SK-N-SH (cell line): ENCODE data around the gene SPDEF. TPM values are rescaled to one million over a fixed set of nuclear protein-coding genes. Genes with fewer than 3 reads are reported as not detected.

Experiments
- CTCF ChIA-PET: fragments of 300-600, 350-600 bp; formaldehyde crosslinking; extraction: SDS; loops from one replicate; lab custom pipeline; 2021; lab: Yijun Ruan, JAX
- POLR2A ChIA-PET: fragments of 350-600 bp; sonication (Branson Sonifier 250); formaldehyde crosslinking; extraction: SDS; loops from one replicate; lab custom pipeline; 2020; ENCODE audit warnings: antibody characterized with exemption, inconsistent platforms; lab: Yijun Ruan, JAX
- DNase-seq: peaks from one replicate; pipeline ENCODE4 v3.0.0; 2012
- H2AFZ ChIP-seq: fragments of 200-600 bp; sonication (generic); 2 replicates; pipeline ENCODE4 v1.8.1; 2016; ENCODE audit warnings: antibody characterized with exemption, mild to moderate bottlenecking, low read depth
- H3F3A ChIP-seq: fragments of 200-600 bp; sonication (generic); replicated peaks from 2 replicates; pipeline ENCODE3; 2016; ENCODE audit warnings: antibody characterized with exemption, mild to moderate bottlenecking; ENCODE audit not compliant: insufficient read depth
- H3K27ac ChIP-seq, 2 experiments: fragments of 200-500 bp in 1 of 2; fragments of 200-600 bp in 1 of 2; sonication (Bioruptor generic) in 1 of 2; sonication (generic), shearing (Covaris generic) in 1 of 2; 2 replicates each; pipeline versions ENCODE4 v1.5.1 to v1.6.1; 2014 to 2016; ENCODE audit warnings: low read depth in 2 of 2, inconsistent platforms in 1 of 2, low read length in 1 of 2, mild to moderate bottlenecking in 1 of 2, mixed read lengths in 1 of 2
- H3K27me3 ChIP-seq: fragments of 200-600 bp; sonication (generic), shearing (Covaris generic); 2 replicates; pipeline ENCODE4 v1.6.1; 2016; ENCODE audit warnings: mixed run types; ENCODE audit not compliant: insufficient read depth
- H3K36me3 ChIP-seq, 2 experiments: fragments of 200-500 bp in 1 of 2; fragments of 200-600 bp in 1 of 2; sonication (Bioruptor generic) in 1 of 2; sonication (generic) in 1 of 2; replicated peaks in 1 of 2; 2 replicates each; pipeline versions ENCODE3 to v1.5.1; 2014 to 2016; ENCODE audit warnings: low read length in 1 of 2, mild to moderate bottlenecking in 1 of 2; ENCODE audit not compliant: insufficient read depth in 2 of 2, control insufficient read depth in 1 of 2
- H3K4me1 ChIP-seq, 2 experiments: fragments of 200-500 bp in 1 of 2; fragments of 200-600 bp in 1 of 2; sonication (Bioruptor generic) in 1 of 2; sonication (generic), shearing (Covaris generic) in 1 of 2; 2 replicates each; pipeline versions ENCODE4 v1.5.1 to v1.6.1; 2014 to 2016; ENCODE audit warnings: low read depth in 1 of 2, low read length in 1 of 2, mixed run types in 1 of 2; ENCODE audit not compliant: insufficient read depth in 2 of 2, control insufficient read depth in 1 of 2
- H3K4me2 ChIP-seq: fragments of 200-600 bp; sonication (generic), shearing (Covaris generic); 2 replicates; pipeline ENCODE4 v1.6.1; 2017; ENCODE audit warnings: mixed run types
- H3K4me3 ChIP-seq, 2 experiments: fragments of 200-500 bp in 1 of 2; fragments of 200-600 bp in 1 of 2; sonication (Bioruptor generic) in 1 of 2; sonication (generic), shearing (Covaris generic) in 1 of 2; 2 replicates each; pipeline versions ENCODE4 v1.5.1 to v1.8.1; 2014 to 2016; ENCODE audit warnings: low read depth in 2 of 2, inconsistent platforms in 1 of 2, low read length in 1 of 2, mild to moderate bottlenecking in 1 of 2, mixed read lengths in 1 of 2, moderate library complexity in 1 of 2
- H3K79me2 ChIP-seq: fragments of 200-600 bp; sonication (generic); 2 replicates; pipeline ENCODE4 v1.8.1; 2017; ENCODE audit warnings: mild to moderate bottlenecking; ENCODE audit not compliant: insufficient read depth
- H3K9ac ChIP-seq: fragments of 200-600 bp; sonication (generic); 2 replicates; pipeline ENCODE4 v1.6.1; 2017; ENCODE audit warnings: mixed run types
- H3K9me2 ChIP-seq: fragments of 200-600 bp; sonication (generic); 2 replicates; pipeline ENCODE4 v1.6.1; 2017; ENCODE audit warnings: mixed run types
- H3K9me3 ChIP-seq: fragments of 200-600 bp; sonication (generic); 2 replicates; pipeline ENCODE4 v1.6.1; 2017; ENCODE audit warnings: mixed run types, mild to moderate bottlenecking, moderate library complexity
- H4K20me1 ChIP-seq: fragments of 200-600 bp; sonication (generic); 2 replicates; pipeline ENCODE4 v1.6.1; 2017; ENCODE audit warnings: mild to moderate bottlenecking, mixed run types; ENCODE audit not compliant: insufficient read depth
- CHD2 ChIP-seq: fragments of 150-350 bp; IDR thresholded peaks from 2 replicates; pipeline ENCODE4 v1.6.1; 2018; ENCODE audit warnings: low read length; ENCODE audit not compliant: partially characterized antibody
- FOXJ3 ChIP-seq: sonication (generic); formaldehyde crosslinking; IDR thresholded peaks from 2 replicates; pipeline ENCODE4 v1.5.1; 2020; ENCODE audit warnings: mild to moderate bottlenecking, missing genetic modification reagents
- FOXM1 ChIP-seq: IDR thresholded peaks from 2 replicates; pipeline ENCODE4 v1.4.0; 2012; ENCODE audit warnings: low read depth, mild to moderate bottlenecking
- JUND ChIP-seq: IDR thresholded peaks from 2 replicates; pipeline ENCODE4 v1.4.0; 2012
- MXI1 ChIP-seq: IDR thresholded peaks from 2 replicates; pipeline ENCODE4 v1.6.1; 2012; ENCODE audit warnings: mild to moderate bottlenecking, low read depth, low read length, improper control_type of control experiment
- NFIC ChIP-seq: IDR thresholded peaks from 2 replicates; pipeline ENCODE4 v1.4.0; 2012; ENCODE audit warnings: borderline replicate concordance
- POLR2AphosphoS5 ChIP-seq: IDR thresholded peaks from 2 replicates; pipeline ENCODE4 v1.6.1; 2012; ENCODE audit warnings: low read depth, low read length
- RAD21 ChIP-seq: IDR thresholded peaks from 2 replicates; pipeline ENCODE4 v1.6.1; 2012; ENCODE audit warnings: mild to moderate bottlenecking, low read length
- RCOR1 ChIP-seq: fragments of 150-350 bp; IDR thresholded peaks from 2 replicates; pipeline ENCODE4 v1.6.1; 2017; ENCODE audit warnings: antibody characterized with exemption, low read length
- RXRA ChIP-seq: IDR thresholded peaks from 2 replicates; pipeline ENCODE4 v1.4.0; 2012; ENCODE audit warnings: low read depth, mild to moderate bottlenecking, borderline replicate concordance
- SMC3 ChIP-seq: IDR thresholded peaks from 2 replicates; pipeline ENCODE4 v1.6.1; 2012; ENCODE audit warnings: low read depth, low read length, improper control_type of control experiment
- TAF1 ChIP-seq: IDR thresholded peaks from 2 replicates; pipeline ENCODE4 v1.6.1; 2012; ENCODE audit warnings: low read depth, mild to moderate bottlenecking, low read length, moderate library complexity, borderline replicate concordance
- TCF12 ChIP-seq: IDR thresholded peaks from 2 replicates; pipeline ENCODE4 v1.4.0; 2012
- TEAD4 ChIP-seq: IDR thresholded peaks from 2 replicates; pipeline ENCODE4 v1.4.0; 2012; ENCODE audit warnings: mild to moderate bottlenecking, borderline replicate concordance; ENCODE audit not compliant: insufficient read depth
- WGBS: methylation state at CpG from one replicate; pipeline ENCODE4 v1.1.6; 2017; ENCODE audit warnings: low lambda C conversion rate; 5-methylcytosine and 5-hydroxymethylcytosine counted together
- polyA plus RNA-seq, 3 experiments: library from polyadenylated mRNA; depleted of rRNA; stranded (reverse); fragments of >200 nt; gene quantifications; 2 replicates each; pipeline ENCODE4 v1.2.3, GENCODE V29; 2012
- TF ChIP-seq, protein P1 (sequence below): fragments of 200-600 bp; sonication (generic); IDR thresholded peaks from 2 replicates; pipeline ENCODE4 v1.6.1; 2017; ENCODE audit warnings: antibody characterized with exemption, mild to moderate bottlenecking, moderate library complexity
- TF ChIP-seq, protein P2 (sequence below): IDR thresholded peaks from 2 replicates; pipeline ENCODE4 v1.4.0; 2012; ENCODE audit warnings: low read depth, borderline replicate concordance
- TF ChIP-seq, protein P3 (sequence below): IDR thresholded peaks from 2 replicates; pipeline ENCODE4 v1.4.0; 2012; ENCODE audit warnings: low read depth

Gene SPDEF
- polyA plus RNA-seq, 1 of the 3 experiments (the other 2 are of a cell fraction) = 0.10 TPM

DNA sequence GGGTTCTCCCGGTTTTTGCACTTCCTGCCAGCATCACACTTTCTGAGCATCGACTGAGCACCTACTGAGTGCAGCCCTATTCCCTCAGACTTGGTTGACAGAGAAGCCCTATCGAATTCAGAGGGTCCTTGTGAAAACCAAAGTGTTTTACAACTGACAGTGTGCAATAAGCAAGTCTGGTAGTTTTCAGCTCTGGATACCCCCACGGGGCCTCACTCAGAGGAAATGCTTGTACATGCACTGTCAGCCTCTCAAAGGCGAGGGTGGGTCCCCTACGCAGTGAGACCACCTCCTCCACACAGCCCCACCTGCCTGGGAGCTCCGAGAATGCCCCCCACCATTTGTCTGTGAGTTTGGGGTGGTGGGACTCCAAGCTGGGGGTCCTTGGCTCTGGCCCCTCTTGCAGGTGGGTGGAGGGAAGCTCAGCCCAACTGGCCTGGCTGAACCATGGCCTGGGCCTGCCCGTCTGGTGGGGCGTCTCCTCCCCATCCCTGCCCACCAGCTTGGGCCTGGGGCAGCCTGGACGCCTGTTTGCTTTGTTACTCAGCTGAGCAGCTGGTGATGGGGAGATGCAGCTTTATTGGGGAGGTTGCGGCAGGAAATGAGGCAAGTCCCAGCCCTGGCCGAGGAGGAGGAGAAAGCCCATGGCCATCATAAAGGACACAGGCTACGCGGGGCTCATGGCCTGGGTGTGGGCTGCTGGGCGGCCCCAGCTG, 1.7 kb downstream of the SPDEF start:
- 73% methylated on average over 3 of the region's 15 CpGs for WGBS
- Histone ChIP-seq H3K4me3 (no peak overlapping the region), H3K79me2 (no peaks in the 10 kb centered on the region), H3K27me3 (no peaks in the 10 kb centered on the region)
- POLR2A ChIA-PET = no interaction called here
- TF ChIP-seq RCOR1 (no peak), FOXM1 (no peak), JUND (no peak), NFIC (no peak), RXRA (no peak), SMC3 (no peak), RAD21 (no peak), TEAD4 (no peak)
- TF ChIP-seq, protein P1, sequence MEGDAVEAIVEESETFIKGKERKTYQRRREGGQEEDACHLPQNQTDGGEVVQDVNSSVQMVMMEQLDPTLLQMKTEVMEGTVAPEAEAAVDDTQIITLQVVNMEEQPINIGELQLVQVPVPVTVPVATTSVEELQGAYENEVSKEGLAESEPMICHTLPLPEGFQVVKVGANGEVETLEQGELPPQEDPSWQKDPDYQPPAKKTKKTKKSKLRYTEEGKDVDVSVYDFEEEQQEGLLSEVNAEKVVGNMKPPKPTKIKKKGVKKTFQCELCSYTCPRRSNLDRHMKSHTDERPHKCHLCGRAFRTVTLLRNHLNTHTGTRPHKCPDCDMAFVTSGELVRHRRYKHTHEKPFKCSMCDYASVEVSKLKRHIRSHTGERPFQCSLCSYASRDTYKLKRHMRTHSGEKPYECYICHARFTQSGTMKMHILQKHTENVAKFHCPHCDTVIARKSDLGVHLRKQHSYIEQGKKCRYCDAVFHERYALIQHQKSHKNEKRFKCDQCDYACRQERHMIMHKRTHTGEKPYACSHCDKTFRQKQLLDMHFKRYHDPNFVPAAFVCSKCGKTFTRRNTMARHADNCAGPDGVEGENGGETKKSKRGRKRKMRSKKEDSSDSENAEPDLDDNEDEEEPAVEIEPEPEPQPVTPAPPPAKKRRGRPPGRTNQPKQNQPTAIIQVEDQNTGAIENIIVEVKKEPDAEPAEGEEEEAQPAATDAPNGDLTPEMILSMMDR = no peak
- TF ChIP-seq, protein P2, sequence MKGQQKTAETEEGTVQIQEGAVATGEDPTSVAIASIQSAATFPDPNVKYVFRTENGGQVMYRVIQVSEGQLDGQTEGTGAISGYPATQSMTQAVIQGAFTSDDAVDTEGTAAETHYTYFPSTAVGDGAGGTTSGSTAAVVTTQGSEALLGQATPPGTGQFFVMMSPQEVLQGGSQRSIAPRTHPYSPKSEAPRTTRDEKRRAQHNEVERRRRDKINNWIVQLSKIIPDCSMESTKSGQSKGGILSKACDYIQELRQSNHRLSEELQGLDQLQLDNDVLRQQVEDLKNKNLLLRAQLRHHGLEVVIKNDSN = no peak
- TF ChIP-seq, protein P3, sequence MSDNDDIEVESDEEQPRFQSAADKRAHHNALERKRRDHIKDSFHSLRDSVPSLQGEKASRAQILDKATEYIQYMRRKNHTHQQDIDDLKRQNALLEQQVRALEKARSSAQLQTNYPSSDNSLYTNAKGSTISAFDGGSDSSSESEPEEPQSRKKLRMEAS = no peak
- TF ChIP-seq, all 33 proteins: peak for 0
- Histone ChIP-seq H3F3A (no peaks in the 10 kb centered on the region), H4K20me1 (no peaks in the 10 kb centered on the region), H3K4me1 (peaks cover 0 to 4% of the 10 kb centered on the region in 2 experiments; a peak in 1 of 4 replicates), H3K4me2 (no peak overlapping the region), H3K27ac (no peak overlapping the region), H3K9ac (no peak overlapping the region), H2AFZ (no peak overlapping the region), H3K9me3 (no peaks in the 10 kb centered on the region), H3K36me3 (no peaks in the 10 kb centered on the region), H3K9me2 (no peaks in the 10 kb centered on the region)
- CTCF ChIA-PET = interaction anchor here (0.7 to 1.5 kb wide), 2 partner anchors 27 to 432 kb away, joined by 3 read pairs; no protein-coding TSS in a partner anchor
- no peak for DNase-seq

DNA sequence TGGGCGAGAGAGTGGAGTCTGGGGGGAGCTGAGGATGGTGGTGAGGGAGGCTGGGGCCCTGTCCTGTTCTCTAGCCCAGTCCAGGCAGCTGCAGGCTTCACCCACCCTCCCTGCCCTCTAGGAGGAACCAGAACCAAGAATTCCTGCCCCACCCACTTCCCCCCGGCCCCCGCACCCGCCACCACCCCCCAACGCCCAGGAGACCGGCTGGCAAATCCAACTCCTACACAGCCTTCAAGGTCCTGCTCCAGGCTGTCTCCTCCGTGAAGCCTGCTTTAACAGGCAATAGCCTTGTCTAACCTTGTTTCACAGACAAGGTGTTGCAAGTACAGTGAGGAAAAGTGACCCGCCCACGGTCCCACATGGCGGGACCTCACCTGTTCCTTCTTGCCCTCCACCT, 2.4 kb downstream of the SPDEF start:
- no peak overlapping the region for H3K27ac ChIP-seq
- 97% methylated on average over 4 of the region's 10 CpGs for WGBS
- no peaks in the 10 kb centered on the region for H3K9me2 ChIP-seq
- ChIA-PET CTCF (interaction anchor here (1.5 kb wide), 1 partner anchor 432 kb away, joined by 3 read pairs; no protein-coding TSS in a partner anchor), POLR2A (no interaction called here)
- H2AFZ ChIP-seq = no peak overlapping the region
- H3K9ac ChIP-seq = no peak overlapping the region
- H3K4me3 ChIP-seq = no peak overlapping the region
- H3K4me1 ChIP-seq = peaks cover 0 to 4% of the 10 kb centered on the region in 2 experiments; a peak in 1 of 4 replicates
- H3K4me2 ChIP-seq = no peak overlapping the region
- no peak for TF ChIP-seq FOXJ3
- TF ChIP-seq MXI1 = no peak
- TF ChIP-seq TAF1 = no peak
- TF ChIP-seq CHD2 = no peak
- TF ChIP-seq POLR2AphosphoS5 = no peak
- TF ChIP-seq, protein P3 = no peak
- TF ChIP-seq RXRA = no peak
- no peak for TF ChIP-seq TCF12
- H4K20me1 ChIP-seq = no peaks in the 10 kb centered on the region
- no peaks in the 10 kb centered on the region for H3F3A ChIP-seq
- H3K36me3 ChIP-seq = no peaks in the 10 kb centered on the region
- H3K79me2 ChIP-seq = no peaks in the 10 kb centered on the region
- no peaks in the 10 kb centered on the region for H3K9me3 ChIP-seq
- DNase-seq = no peak
- H3K27me3 ChIP-seq = no peaks in the 10 kb centered on the region
